Measurements from ENCODE around the gene BRD4. TPM values are rescaled to one million over a fixed set of nuclear protein-coding genes. Genes with fewer than 3 reads are reported as not detected.

BRD4 gene
- total RNA-seq, 1 donor: 26.3 TPM

DNA sequence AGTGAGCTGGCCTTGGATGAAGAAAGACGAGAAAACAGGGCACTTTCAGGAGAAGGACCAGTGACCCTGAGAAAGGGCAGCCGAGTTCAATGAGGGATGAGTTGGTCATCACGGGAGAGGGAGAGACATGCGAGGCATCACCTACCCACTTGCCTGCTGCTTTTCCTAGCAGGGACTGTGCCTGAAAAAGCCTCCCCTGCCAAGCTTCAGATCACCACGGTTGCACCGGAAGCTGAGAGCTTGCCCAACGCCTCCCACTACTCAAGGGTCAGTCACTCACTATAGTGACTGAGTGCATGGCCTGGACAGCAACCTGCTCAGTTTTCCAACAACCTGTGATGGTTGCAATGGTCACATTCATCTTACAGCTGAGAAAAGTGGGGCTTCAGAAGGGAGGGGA lies 87.5 kb downstream of the BRD4 start:
- no peak for TF ChIP-seq CTCF (IDR thresholded peaks at IDR 0.05; ENCODE audit: insufficient read depth, low read depth, low read length)
- H3K4me3 ChIP-seq (ENCODE audit: low read depth, low read length): no peak overlapping the region
- no peak for DNase-seq (ENCODE audit: low read depth)

DNA sequence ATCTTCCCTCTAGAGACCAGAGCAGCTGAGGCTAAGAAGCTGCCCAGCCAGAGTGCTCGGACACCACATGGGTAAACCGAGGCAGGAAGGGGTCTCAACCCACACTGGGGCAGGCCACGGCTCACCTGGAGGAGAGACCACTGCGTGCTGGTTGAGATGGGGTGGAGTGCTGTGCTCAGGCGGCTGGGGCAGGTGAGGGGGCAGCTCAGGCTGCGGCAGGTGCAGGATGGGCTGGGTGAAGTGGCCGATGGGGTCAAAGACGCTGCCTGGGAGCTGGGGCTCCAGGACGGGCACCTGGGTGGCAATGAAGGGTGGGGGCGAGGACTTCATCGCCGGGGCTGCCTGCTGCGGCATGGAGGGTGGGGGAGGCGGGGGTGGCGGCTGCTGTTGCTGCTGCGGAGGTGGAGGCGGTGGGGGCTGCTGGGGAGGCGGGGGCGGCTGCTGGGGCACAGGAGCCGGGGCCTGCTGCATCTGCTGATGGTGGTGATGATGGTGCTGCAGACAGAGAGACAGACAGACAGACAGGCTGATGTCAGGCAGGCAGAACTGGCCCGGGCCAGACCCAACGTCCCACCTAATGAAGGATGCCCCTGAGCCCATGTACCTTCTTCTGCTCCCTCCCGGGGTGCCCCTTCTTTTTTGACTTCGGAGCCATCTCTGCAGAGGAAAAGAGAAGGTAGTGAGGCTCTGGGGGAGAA lies 88.1 kb downstream of the BRD4 start:
- DNase-seq (ENCODE audit: low read depth): no peak
- no peak overlapping the region for H3K4me3 ChIP-seq (ENCODE audit: low read depth, low read length)
- no peak for TF ChIP-seq CTCF (IDR thresholded peaks at IDR 0.05; ENCODE audit: insufficient read depth, low read depth, low read length)

- no peak overlapping the region for H3K4me3 ChIP-seq (ENCODE audit: low read depth, low read length)
- no peak for TF ChIP-seq CTCF (IDR thresholded peaks at IDR 0.05; ENCODE audit: insufficient read depth, low read depth, low read length)
- DNase-seq (ENCODE audit: low read depth): no peak
Measured at GRCh38 chr19:15243236-15243957, 88.9 kb downstream of the BRD4 start.

DNA sequence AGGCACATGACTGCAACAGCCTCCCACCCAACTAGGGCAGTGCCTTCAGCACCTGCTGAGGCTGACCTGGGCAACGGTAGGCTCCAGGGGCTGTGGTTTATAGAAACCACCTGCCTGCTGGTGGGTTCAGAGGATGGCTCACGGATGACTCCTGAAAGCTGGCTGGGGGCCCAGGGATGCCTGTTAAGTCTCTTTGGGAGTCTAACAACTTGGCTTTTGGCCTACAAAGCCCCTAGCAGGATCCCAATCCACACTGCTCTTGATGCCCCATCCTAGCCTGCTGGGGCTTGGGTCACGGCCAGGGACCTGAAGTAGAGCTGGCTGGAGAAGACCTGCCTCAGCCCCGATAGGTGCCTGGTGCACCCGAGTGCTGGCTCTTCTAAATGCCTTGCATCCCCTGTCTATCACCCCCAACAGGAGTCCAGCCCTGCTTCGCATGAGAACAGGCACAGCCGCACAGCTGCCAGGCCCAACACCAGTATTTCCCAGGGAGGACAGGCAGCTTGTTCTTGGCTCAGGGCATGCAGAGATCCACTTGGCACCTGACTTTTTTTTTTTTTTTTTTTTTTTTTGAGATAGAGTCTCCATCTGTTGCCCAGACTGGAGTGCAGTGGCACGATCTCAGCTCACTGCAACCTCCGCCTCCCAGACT lies 91.0 kb downstream of the BRD4 start:
- DNase-seq (ENCODE audit: low read depth): no peak
- H3K4me3 ChIP-seq (ENCODE audit: low read depth, low read length): no peak overlapping the region
- no peak for TF ChIP-seq CTCF (IDR thresholded peaks at IDR 0.05; ENCODE audit: insufficient read depth, low read depth, low read length)

GRCh38 chr19:15240515-15240914 lies 91.8 kb downstream of the BRD4 start:
- no peak for DNase-seq (ENCODE audit: low read depth)
- no peak overlapping the region for H3K4me3 ChIP-seq (ENCODE audit: low read depth, low read length)
- no peak for TF ChIP-seq CTCF (IDR thresholded peaks at IDR 0.05; ENCODE audit: insufficient read depth, low read depth, low read length)

DNA sequence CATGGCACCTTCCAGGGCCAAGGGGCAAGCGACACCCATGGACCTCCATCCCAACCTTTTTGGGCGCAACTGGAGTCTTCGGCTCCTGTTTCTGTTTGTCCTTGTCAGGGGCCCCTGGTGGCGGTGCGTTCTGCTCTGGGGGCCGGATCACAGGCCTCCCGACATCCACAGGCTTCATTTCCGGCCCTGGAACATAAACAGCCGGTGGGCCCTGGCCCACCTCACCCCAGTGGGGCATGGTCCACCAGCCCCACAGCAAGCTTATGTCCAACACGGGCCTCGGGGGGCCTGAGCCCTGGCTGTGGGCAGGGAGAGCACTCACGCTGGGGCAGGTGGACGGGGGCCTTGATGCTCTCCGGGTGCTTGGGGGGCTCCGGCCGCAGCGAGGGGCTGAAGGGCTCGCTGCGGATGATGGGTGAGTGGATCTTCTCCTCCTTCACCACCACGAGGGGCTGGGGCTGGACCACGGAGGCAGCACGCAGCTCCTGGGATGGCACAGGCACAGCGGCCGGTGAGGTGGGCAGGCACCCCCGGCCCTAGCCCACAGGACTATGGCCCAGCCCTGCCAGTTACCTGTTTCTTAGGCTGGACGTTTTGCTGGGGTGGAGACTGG lies 92.9 kb downstream of the BRD4 start:
- no peak overlapping the region for H3K4me3 ChIP-seq (ENCODE audit: low read depth, low read length)
- no peak for DNase-seq (ENCODE audit: low read depth)
- TF ChIP-seq CTCF (IDR thresholded peaks at IDR 0.05; ENCODE audit: insufficient read depth, low read depth, low read length): no peak

Measured in fibroblast of villous mesenchyme (primary cell).